ENCODE results near the gene EXTL2.
"Not testable (repeated sequence)": the region's sequence is repeated elsewhere in the genome, so short reads cannot be mapped to it uniquely, and the experiment has no call there.

Gene EXTL2

GRCh38 chr1:100832694-100833428, 61.8 kb downstream of the EXTL2 start:
- Histone ChIP-seq H3K4me3 (ENCODE audit: extremely low read depth, insufficient read depth, low read length, poor library complexity, severe bottlenecking) (no peak overlapping the region), H3K9me3 (ENCODE audit: control insufficient read depth, low read length) (no peaks in the 10 kb centered on the region), H3K4me1 (ENCODE audit: control insufficient read depth, insufficient read depth, low read length, poor library complexity, severe bottlenecking) (no peaks in the 10 kb centered on the region), H3K27ac (ENCODE audit: low read depth, low read length, severe bottlenecking) (no peak overlapping the region), H3K36me3 (ENCODE audit: control insufficient read depth, insufficient read depth, low read length) (no peaks in the 10 kb centered on the region)
- WGBS, 2 experiments (ENCODE audit: insufficient coverage in 2 of 2): 87 to 100% methylated on average over 2 to 3 of the region's 6 CpGs

GRCh38 chr1:100825666-100826065, 69.0 kb downstream of the EXTL2 start:
- not testable (repeated sequence) for H3K27ac ChIP-seq (ENCODE audit: low read depth, low read length, severe bottlenecking)

More at GRCh38 chr1:100825666-100826065, 69.0 kb downstream of the EXTL2 start:
- H3K4me3 ChIP-seq (ENCODE audit: extremely low read depth, insufficient read depth, low read length, poor library complexity, severe bottlenecking); H3K4me1 ChIP-seq (ENCODE audit: control insufficient read depth, insufficient read depth, low read length, poor library complexity, severe bottlenecking); H3K9me3 ChIP-seq (ENCODE audit: control insufficient read depth, low read length); H3K36me3 ChIP-seq (ENCODE audit: control insufficient read depth, insufficient read depth, low read length): not testable (repeated sequence)
- WGBS, 2 experiments (ENCODE audit: insufficient coverage in 2 of 2): 80 to 100% methylated on average over 1 to 2 of the region's 2 CpGs
